Smooth muscle cell (in vitro differentiated cells): ENCODE measurements around the gene RGS2. TPM values are rescaled to one million over a fixed set of nuclear protein-coding genes. Genes with fewer than 3 reads are reported as not detected.
A peak's percentile ranks its signal among the peaks of the same experiment; 100 is the strongest.

ENCODE experiments used
- DNase-seq: peaks from one replicate; lab custom pipeline; 2025; ENCODE audit not compliant: unreplicated experiment; lab: John Stamatoyannopoulos, UW
- H2AFZ ChIP-seq: fragments of 200-600 bp; sonication (generic); 2 replicates; pipeline ENCODE4 v1.6.0; 2016; ENCODE audit warnings: antibody characterized with exemption, low read depth, mild to moderate bottlenecking
- H3F3A ChIP-seq: fragments of 200-600 bp; sonication (generic); 2 replicates; pipeline ENCODE4 v1.6.0; 2017; ENCODE audit warnings: antibody characterized with exemption, low read depth
- H3K27ac ChIP-seq: fragments of 200-600 bp; sonication (generic); 2 replicates; pipeline ENCODE4 v1.5.1; 2016; ENCODE audit warnings: low read depth, mild to moderate bottlenecking
- H3K27me3 ChIP-seq: fragments of 200-600 bp; sonication (generic); 2 replicates; pipeline ENCODE4 v1.6.1; 2016; ENCODE audit warnings: low read depth, mild to moderate bottlenecking
- H3K36me3 ChIP-seq: fragments of 200-600 bp; sonication (generic); 2 replicates; pipeline ENCODE4 v1.5.1; 2016; ENCODE audit warnings: low read depth
- H3K4me1 ChIP-seq: fragments of 200-600 bp; sonication (generic); 2 replicates; pipeline ENCODE4 v1.5.1; 2016; ENCODE audit warnings: low read depth
- H3K4me2 ChIP-seq: fragments of 200-600 bp; sonication (generic); 2 replicates; pipeline ENCODE4 v1.6.0; 2016; ENCODE audit warnings: mild to moderate bottlenecking
- H3K4me3 ChIP-seq: fragments of 200-600 bp; sonication (generic); 2 replicates; pipeline ENCODE4 v1.5.1; 2016; ENCODE audit warnings: mild to moderate bottlenecking
- H3K79me2 ChIP-seq: fragments of 200-600 bp; sonication (generic); 2 replicates; pipeline ENCODE4 v1.6.0; 2016; ENCODE audit warnings: low read depth, mild to moderate bottlenecking
- H3K9ac ChIP-seq: fragments of 200-600 bp; sonication (generic); 2 replicates; pipeline ENCODE4 v1.6.0; 2016; ENCODE audit warnings: low read depth
- H3K9me3 ChIP-seq: fragments of 200-600 bp; sonication (generic); replicated peaks from 2 replicates; pipeline ENCODE4 v1.5.1; 2016; ENCODE audit warnings: low read depth
- H4K20me1 ChIP-seq: fragments of 200-600 bp; sonication (generic); 2 replicates; pipeline ENCODE4 v1.6.0; 2016; ENCODE audit warnings: low read depth
- WGBS: methylation state at CpG from one replicate; pipeline ENCODE4 v1.1.7; 2016; ENCODE audit warnings: low lambda C conversion rate; 5-methylcytosine and 5-hydroxymethylcytosine counted together
- polyA plus RNA-seq: library from polyadenylated mRNA; unstranded; fragments of >200 nt; fragmentation: Nextera tagmentation; extraction: Ambion mirVana; gene quantifications from 2 replicates; pipeline ENCODE4 v1.2.1, GENCODE V29; 2016
- total RNA-seq: library from RNA; depleted of rRNA; stranded (reverse); fragments of >200 nt; gene quantifications from 2 replicates; pipeline ENCODE4 v1.2.3, GENCODE V29; 2014
- TF ChIP-seq, protein P1 (sequence below): fragments of 200-600 bp; sonication (generic); IDR thresholded peaks from 2 replicates; pipeline ENCODE4 v1.5.1; 2017; ENCODE audit warnings: borderline replicate concordance, mild to moderate bottlenecking, antibody characterized with exemption; ENCODE audit not compliant: insufficient read depth, poor library complexity, severe bottlenecking

Gene RGS2
- total and polyA plus RNA-seq, 2 experiments from 2014 or later, result 122 to 153 TPM

DNA sequence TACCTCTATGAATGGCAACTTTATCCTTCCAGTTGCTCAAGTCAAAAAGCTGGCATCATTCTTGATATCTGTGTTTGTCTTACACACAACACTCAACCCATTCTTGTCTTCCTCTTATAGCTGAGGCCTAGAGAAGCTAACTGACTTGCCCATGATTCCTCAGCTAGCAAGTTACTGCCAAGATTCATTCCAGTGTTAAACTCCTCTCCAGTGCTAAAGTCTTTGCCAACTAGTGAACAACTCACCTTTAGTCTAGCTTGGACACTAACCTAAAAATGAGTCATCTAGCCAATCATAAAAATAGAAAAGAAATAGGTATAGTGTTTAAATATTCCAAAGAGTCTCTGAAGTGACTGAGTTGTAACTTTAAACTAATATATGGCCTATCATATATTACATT, 45.6 kb upstream of the RGS2 start:
- H3K4me2 ChIP-seq, result peak overlapping the region; percentile 89
- no peaks in the 10 kb centered on the region for H3K36me3 ChIP-seq
- no peak for DNase-seq
- H3F3A ChIP-seq, result peaks cover 10% of the 10 kb centered on the region
- no peaks in the 10 kb centered on the region for H3K79me2 ChIP-seq
- no peaks in the 10 kb centered on the region for H3K27me3 ChIP-seq
- no peaks in the 10 kb centered on the region for H3K9me3 ChIP-seq
- no peaks in the 10 kb centered on the region for H4K20me1 ChIP-seq
- peak overlapping the region; percentile 31 for H3K9ac ChIP-seq
- no peak overlapping the region for H3K4me3 ChIP-seq
- peak overlapping the region; percentile 5 for H2AFZ ChIP-seq
- H3K4me1 ChIP-seq, result peaks cover 3% of the 10 kb centered on the region
- peak overlapping the region; percentile 91 for H3K27ac ChIP-seq
- TF ChIP-seq, protein P1, sequence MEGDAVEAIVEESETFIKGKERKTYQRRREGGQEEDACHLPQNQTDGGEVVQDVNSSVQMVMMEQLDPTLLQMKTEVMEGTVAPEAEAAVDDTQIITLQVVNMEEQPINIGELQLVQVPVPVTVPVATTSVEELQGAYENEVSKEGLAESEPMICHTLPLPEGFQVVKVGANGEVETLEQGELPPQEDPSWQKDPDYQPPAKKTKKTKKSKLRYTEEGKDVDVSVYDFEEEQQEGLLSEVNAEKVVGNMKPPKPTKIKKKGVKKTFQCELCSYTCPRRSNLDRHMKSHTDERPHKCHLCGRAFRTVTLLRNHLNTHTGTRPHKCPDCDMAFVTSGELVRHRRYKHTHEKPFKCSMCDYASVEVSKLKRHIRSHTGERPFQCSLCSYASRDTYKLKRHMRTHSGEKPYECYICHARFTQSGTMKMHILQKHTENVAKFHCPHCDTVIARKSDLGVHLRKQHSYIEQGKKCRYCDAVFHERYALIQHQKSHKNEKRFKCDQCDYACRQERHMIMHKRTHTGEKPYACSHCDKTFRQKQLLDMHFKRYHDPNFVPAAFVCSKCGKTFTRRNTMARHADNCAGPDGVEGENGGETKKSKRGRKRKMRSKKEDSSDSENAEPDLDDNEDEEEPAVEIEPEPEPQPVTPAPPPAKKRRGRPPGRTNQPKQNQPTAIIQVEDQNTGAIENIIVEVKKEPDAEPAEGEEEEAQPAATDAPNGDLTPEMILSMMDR, result no peak

DNA sequence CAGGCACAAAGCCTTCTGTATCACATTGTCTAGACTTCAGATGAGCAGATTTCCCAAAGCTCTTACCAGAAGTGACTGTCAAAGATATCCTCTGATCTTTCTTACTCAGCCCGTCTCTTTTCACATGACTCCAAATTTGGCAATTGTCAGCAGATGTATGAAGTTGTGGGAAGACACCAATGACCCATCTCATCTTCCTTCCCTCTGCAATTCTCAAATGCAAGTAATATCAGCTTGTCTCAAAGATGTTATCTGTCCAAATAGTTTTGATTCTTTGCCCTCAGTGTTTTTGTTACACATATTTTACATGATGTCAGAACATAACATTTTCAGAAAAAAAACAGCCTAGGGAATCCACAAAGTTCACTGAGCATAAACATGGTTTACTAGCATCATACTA, 45.1 kb upstream of the RGS2 start:
- TF ChIP-seq, protein P1, result no peak

DNA sequence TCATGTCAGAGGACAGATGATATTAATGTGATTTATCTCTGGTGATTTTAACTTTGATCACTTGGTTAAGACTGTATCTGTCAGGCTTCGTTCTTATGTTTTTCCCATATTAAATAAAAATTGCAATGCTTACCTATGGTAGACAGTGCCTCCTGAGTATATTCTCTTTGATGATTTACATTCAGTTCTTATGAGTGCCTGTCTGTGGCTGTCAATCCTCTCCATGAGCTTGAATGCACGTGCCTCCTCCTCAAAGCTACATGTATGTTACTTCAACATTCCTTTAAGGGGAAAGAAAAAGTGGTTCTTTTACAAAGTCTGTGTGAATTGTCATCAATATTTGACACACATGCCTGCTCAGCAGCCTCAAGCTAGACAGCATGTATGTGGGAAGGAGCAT, 44.2 kb upstream of the RGS2 start:
- Histone ChIP-seq H3K9me3 (no peaks in the 10 kb centered on the region), H3K4me3 (peak overlapping the region; percentile 39), H3K4me2 (peak overlapping the region; percentile 89), H3K9ac (peak overlapping the region; percentile 17), H3K27me3 (no peaks in the 10 kb centered on the region), H3K4me1 (peaks cover 3% of the 10 kb centered on the region), H3F3A (peaks cover 10% of the 10 kb centered on the region), H3K36me3 (no peaks in the 10 kb centered on the region), H3K27ac (peak overlapping the region; percentile 91), H2AFZ (no peak overlapping the region), H4K20me1 (no peaks in the 10 kb centered on the region), H3K79me2 (no peaks in the 10 kb centered on the region)
- WGBS, result 79% methylated on average over 2 of the region's 2 CpGs
- DNase-seq, result no peak
- TF ChIP-seq, protein P1, result no peak

More for the DNA sequence above, 45.1 kb upstream of the RGS2 start:
- Histone ChIP-seq H2AFZ (peak overlapping the region; percentile 5), H3K27ac (peak overlapping the region; percentile 91), H3F3A (peaks cover 10% of the 10 kb centered on the region), H3K4me3 (no peak overlapping the region), H3K4me1 (peaks cover 3% of the 10 kb centered on the region), H3K9ac (peak overlapping the region; percentile 31), H3K9me3 (no peaks in the 10 kb centered on the region), H4K20me1 (no peaks in the 10 kb centered on the region), H3K36me3 (no peaks in the 10 kb centered on the region), H3K4me2 (peak overlapping the region; percentile 89), H3K27me3 (no peaks in the 10 kb centered on the region), H3K79me2 (no peaks in the 10 kb centered on the region)
- DNase-seq, result no peak
- 0% methylated on average over 1 of the region's 1 CpG for WGBS

DNA sequence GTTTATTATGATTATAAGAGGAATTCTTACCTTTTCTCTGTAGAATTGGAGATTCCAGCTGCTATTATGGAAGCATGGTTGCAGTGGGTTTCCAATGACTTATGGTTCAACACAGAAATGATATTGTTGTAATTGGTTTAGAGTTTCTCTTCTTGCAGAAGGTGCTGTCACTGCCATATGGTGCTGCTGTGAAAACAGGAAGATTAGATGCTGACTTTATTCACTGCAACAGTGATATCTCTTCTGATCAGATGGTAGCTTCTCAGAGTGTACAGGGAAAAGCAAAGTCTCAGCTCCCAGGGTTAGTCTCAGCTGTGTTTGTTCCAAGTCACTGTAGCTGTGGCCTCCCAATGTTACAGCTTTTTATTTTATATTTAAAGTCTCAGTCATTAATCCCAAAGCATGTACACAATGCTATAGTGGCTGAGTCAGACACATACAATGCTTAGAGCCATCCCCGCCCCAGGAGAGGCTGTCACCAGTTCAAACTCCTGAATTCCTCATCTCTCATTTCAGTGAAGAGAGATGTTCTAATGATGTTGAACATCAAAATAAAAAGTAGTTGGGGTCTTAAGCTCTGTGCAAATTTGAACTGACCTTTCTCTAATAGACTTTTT, 42.7 kb upstream of the RGS2 start:
- 25% methylated on average over 1 of the region's 1 CpG for WGBS

More for the DNA sequence above, 42.7 kb upstream of the RGS2 start:
- Histone ChIP-seq H3F3A (peaks cover 10% of the 10 kb centered on the region), H3K9ac (peak overlapping the region; percentile 1), H3K36me3 (no peaks in the 10 kb centered on the region), H2AFZ (no peak overlapping the region), H3K9me3 (no peaks in the 10 kb centered on the region), H3K27ac (peak overlapping the region; percentile 91), H3K4me3 (peak overlapping the region; percentile 39), H3K4me1 (peaks cover 3% of the 10 kb centered on the region), H4K20me1 (no peaks in the 10 kb centered on the region), H3K79me2 (no peaks in the 10 kb centered on the region), H3K4me2 (peak overlapping the region; percentile 89), H3K27me3 (no peaks in the 10 kb centered on the region)
- TF ChIP-seq, protein P1, result no peak
- DNase-seq, result no peak
